Endodermal cell (in vitro differentiated cells): ENCODE data around the gene PPP2R5C. TPM values are rescaled to one million over a fixed set of nuclear protein-coding genes. Genes with fewer than 3 reads are reported as not detected.

Source experiments
- DNase-seq: peaks from one replicate; pipeline ENCODE4 v3.0.0-alpha.2; 2017
- H3K27ac ChIP-seq: 2 replicates; pipeline ENCODE4 v1.5.1; 2013; ENCODE audit warnings: mild to moderate bottlenecking, low read depth, low read length, moderate library complexity
- H3K27me3 ChIP-seq: 2 replicates; pipeline ENCODE4 v1.6.1; 2013; ENCODE audit warnings: mild to moderate bottlenecking, low read length, moderate library complexity; ENCODE audit not compliant: insufficient read depth, control insufficient read depth, poor library complexity, severe bottlenecking
- H3K36me3 ChIP-seq: 2 replicates; pipeline ENCODE4 v1.7.0; 2013; ENCODE audit warnings: mild to moderate bottlenecking, low read length, moderate library complexity; ENCODE audit not compliant: control insufficient read depth, insufficient read depth
- H3K4me1 ChIP-seq: one replicate; pipeline ENCODE4 v1.7.0; 2013; ENCODE audit warnings: low read length; ENCODE audit not compliant: control insufficient read depth, insufficient read depth
- H3K4me3 ChIP-seq: 2 replicates; pipeline ENCODE4 v1.5.1; 2013; ENCODE audit warnings: mild to moderate bottlenecking, low read length, moderate library complexity
- H3K9ac ChIP-seq: 2 replicates; pipeline ENCODE4 v1.6.1; 2013; ENCODE audit warnings: mild to moderate bottlenecking, low read length, moderate library complexity; ENCODE audit not compliant: poor library complexity, severe bottlenecking; ENCODE audit errors: extremely low read depth
- H3K9me3 ChIP-seq: 2 replicates; pipeline ENCODE4 v1.6.1; 2013; ENCODE audit warnings: mild to moderate bottlenecking, low read length, moderate library complexity; ENCODE audit not compliant: control insufficient read depth
- H3K27ac Mint-ChIP-seq: 2 replicates; pipeline ENCODE4 v1.8.0; 2020; ENCODE audit warnings: mixed read lengths
- H3K27me3 Mint-ChIP-seq: 2 replicates; pipeline ENCODE4 v1.8.0; 2021; ENCODE audit warnings: mild to moderate bottlenecking, mixed read lengths; ENCODE audit not compliant: insufficient read depth
- H3K36me3 Mint-ChIP-seq: 2 replicates; pipeline ENCODE4 v1.8.0; 2020; ENCODE audit warnings: low read depth, mixed read lengths
- H3K4me1 Mint-ChIP-seq: 2 replicates; pipeline ENCODE4 v1.8.0; 2020; ENCODE audit warnings: mixed read lengths
- H3K4me3 Mint-ChIP-seq: 2 replicates; pipeline ENCODE4 v1.8.0; 2020; ENCODE audit warnings: mild to moderate bottlenecking, moderate library complexity, mixed read lengths
- H3K9me3 Mint-ChIP-seq: 2 replicates; pipeline ENCODE4 v1.8.0; 2020; ENCODE audit warnings: mild to moderate bottlenecking, mixed read lengths
- WGBS, 2 experiments: methylation state at CpG; one replicate each; pipeline versions ENCODE4 v1.1.5 to v1.1.7; 2013; ENCODE audit warnings: missing lambda C conversion rate in 2 of 2, mixed read lengths in 1 of 2; ENCODE audit not compliant: insufficient coverage in 1 of 2, insufficient read length in 1 of 2; 5-methylcytosine and 5-hydroxymethylcytosine counted together
- total RNA-seq, 2 donors: library from RNA; stranded (reverse); fragmentation: NEBNext Ultra II Directional in 1 of 2; extraction: Animal tissue kit (Norgen Biotek cat#: 25700) in 1 of 2; gene quantifications; 2 replicates in 1 of 2; 3 replicates in 1 of 2; pipeline ENCODE4 v1.2.1, GENCODE V29; 2021
- TF ChIP-seq, protein P1 (sequence below): fragments of 200-600 bp; sonication (generic); conservative IDR thresholded peaks from 2 replicates; pipeline ENCODE4 v1.5.0; 2021; ENCODE audit warnings: antibody characterized with exemption, mild to moderate bottlenecking

PPP2R5C gene
- total RNA-seq, 2 donors from 2014 or later, result 116 to 117 TPM

GRCh38 chr14:101851736-101852405 is 90.4 kb downstream of the PPP2R5C start:
- 95% methylated on average over 4 to 7 of the region's 7 CpGs for WGBS, 2 experiments
- Histone ChIP-seq H3K4me1 (no peaks in the 10 kb centered on the region), H3K36me3 (peaks cover 14% of the 10 kb centered on the region), H3K27me3 (no peaks in the 10 kb centered on the region), H3K4me3 (no peak overlapping the region), H3K9me3 (no peaks in the 10 kb centered on the region), H3K27ac (no peak overlapping the region), H3K9ac (no peak overlapping the region)
- peaks cover 8% of the 10 kb centered on the region for H3K36me3 Mint-ChIP-seq
- DNase-seq, result no peak
- TF ChIP-seq, protein P1, sequence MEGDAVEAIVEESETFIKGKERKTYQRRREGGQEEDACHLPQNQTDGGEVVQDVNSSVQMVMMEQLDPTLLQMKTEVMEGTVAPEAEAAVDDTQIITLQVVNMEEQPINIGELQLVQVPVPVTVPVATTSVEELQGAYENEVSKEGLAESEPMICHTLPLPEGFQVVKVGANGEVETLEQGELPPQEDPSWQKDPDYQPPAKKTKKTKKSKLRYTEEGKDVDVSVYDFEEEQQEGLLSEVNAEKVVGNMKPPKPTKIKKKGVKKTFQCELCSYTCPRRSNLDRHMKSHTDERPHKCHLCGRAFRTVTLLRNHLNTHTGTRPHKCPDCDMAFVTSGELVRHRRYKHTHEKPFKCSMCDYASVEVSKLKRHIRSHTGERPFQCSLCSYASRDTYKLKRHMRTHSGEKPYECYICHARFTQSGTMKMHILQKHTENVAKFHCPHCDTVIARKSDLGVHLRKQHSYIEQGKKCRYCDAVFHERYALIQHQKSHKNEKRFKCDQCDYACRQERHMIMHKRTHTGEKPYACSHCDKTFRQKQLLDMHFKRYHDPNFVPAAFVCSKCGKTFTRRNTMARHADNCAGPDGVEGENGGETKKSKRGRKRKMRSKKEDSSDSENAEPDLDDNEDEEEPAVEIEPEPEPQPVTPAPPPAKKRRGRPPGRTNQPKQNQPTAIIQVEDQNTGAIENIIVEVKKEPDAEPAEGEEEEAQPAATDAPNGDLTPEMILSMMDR, result no peak
- H3K27me3 Mint-ChIP-seq, result no peaks in the 10 kb centered on the region
- H3K27ac Mint-ChIP-seq, result no peak overlapping the region
- H3K4me3 Mint-ChIP-seq, result no peak overlapping the region
- peaks cover 21% of the 10 kb centered on the region for H3K4me1 Mint-ChIP-seq
- no peaks in the 10 kb centered on the region for H3K9me3 Mint-ChIP-seq

DNA sequence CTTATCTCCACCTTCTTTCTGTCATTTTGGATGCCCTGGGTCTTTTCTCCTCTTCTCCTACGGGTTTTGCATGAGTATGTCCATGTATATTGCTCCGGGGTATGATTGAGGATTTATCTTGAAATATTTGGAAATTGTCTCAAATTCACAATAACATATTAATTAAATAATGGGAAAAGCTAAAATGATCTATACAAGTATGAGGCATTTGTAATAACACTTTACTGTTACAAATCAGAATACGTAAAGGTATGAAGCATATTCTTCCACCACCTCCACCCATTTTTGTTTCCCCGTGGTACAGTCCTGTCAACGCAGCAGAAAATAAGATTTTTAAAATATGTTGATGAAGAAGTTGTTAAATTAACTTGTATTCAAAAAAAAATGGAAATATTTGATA is 91.3 kb downstream of the PPP2R5C start:
- no peaks in the 10 kb centered on the region for H3K27me3 Mint-ChIP-seq
- DNase-seq, result no peak
- peaks cover 21% of the 10 kb centered on the region for H3K4me1 Mint-ChIP-seq
- Histone ChIP-seq H3K27ac (no peak overlapping the region), H3K4me3 (no peak overlapping the region), H3K9ac (no peak overlapping the region), H3K36me3 (peaks cover 18% of the 10 kb centered on the region), H3K27me3 (no peaks in the 10 kb centered on the region), H3K4me1 (no peaks in the 10 kb centered on the region), H3K9me3 (no peaks in the 10 kb centered on the region)
- TF ChIP-seq, protein P1, result no peak
- no peaks in the 10 kb centered on the region for H3K9me3 Mint-ChIP-seq
- WGBS, 2 experiments, result 100% methylated on average over 2 of the region's 5 CpGs; no CpG with 5 or more reads in 1 of the 2 experiments
- no peak overlapping the region for H3K27ac Mint-ChIP-seq
- H3K4me3 Mint-ChIP-seq, result no peak overlapping the region
- peaks cover 13% of the 10 kb centered on the region for H3K36me3 Mint-ChIP-seq

DNA sequence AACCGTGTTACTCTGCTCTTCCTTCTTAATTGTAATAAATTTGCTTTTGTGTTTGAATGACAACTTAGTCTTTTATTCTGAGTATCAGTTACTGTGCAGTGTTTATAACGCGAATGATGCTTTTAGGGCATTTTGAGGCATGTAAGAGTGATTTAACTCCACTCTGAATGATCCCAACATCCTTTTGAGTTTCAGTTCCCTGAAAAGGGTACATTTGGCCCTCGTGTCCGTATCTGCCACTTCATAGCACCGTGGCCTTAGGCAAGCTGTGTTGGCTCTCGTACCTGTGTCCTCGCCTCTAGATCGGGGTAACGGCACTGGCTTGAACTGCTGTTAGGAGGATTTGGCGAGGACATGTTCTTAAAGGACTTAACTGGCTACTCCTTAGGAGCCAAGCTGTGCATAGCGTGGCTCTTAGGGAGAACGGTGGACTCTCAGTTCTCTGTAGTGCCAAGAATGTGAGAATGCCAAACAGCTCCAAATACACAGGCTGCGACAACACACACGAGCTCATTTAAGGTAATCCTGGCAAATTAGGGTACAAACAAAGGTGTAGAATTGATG is 92.0 kb downstream of the PPP2R5C start:
- Histone ChIP-seq H3K27me3 (no peaks in the 10 kb centered on the region), H3K4me1 (no peaks in the 10 kb centered on the region), H3K9ac (no peak overlapping the region), H3K27ac (no peak overlapping the region), H3K36me3 (peaks cover 23% of the 10 kb centered on the region), H3K4me3 (no peak overlapping the region), H3K9me3 (no peaks in the 10 kb centered on the region)
- WGBS, 2 experiments, result 94% methylated on average over 14 to 15 of the region's 15 CpGs
- H3K36me3 Mint-ChIP-seq, result peaks cover 15% of the 10 kb centered on the region
- H3K27ac Mint-ChIP-seq, result no peak overlapping the region
- H3K4me1 Mint-ChIP-seq, result peaks cover 21% of the 10 kb centered on the region
- H3K4me3 Mint-ChIP-seq, result no peak overlapping the region
- H3K9me3 Mint-ChIP-seq, result no peaks in the 10 kb centered on the region
- DNase-seq, result no peak
- H3K27me3 Mint-ChIP-seq, result no peaks in the 10 kb centered on the region
- TF ChIP-seq, protein P1, result no peak
